ENCODE measurements around the gene ABLIM2. TPM values are rescaled to one million over a fixed set of nuclear protein-coding genes. Genes with fewer than 3 reads are reported as not detected.

The ABLIM2 gene
- total RNA-seq, 3 donors from 2014 or later (not counting 1 experiment from before 2014, with no cell fraction given): 0.71 to 2.8 (median 1.3) TPM

DNA sequence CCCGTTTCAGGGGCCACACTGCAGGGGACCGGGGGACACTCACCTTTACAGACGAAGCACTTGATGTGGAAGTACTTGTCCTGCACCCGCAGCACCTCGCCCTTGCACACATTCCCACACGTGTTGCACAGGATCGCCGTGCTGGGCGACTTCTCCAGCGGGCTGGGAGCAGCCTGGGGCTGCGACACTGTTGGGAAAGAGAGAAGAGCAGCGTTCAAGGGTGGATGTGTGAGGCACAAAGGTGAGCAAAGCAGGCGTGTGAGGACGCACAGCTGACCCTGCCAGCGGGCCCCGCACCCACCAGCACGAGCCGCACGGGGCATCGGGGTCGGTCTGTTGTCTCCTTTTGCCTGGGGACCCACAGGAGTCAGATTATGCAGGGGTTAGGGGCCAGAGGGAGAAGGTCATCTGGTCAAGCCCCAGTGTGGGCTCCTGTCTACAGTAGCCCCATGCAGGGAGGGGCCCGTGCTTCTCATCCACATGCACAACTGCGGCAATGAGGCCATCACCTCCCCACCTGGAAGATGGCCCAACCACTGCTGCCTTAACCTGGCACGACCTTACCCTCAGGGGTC lies 52.1 kb downstream of the ABLIM2 start:
- intact Hi-C loops (cut with micrococcal nuclease): no loop called here
- H3K27me3 ChIP-seq (ENCODE audit: control insufficient read depth, insufficient read depth, low read length): no peaks in the 10 kb centered on the region
- DNase-seq (no peak), ATAC-seq (no peak)
- no peaks in the 10 kb centered on the region for H3K9me3 ChIP-seq (ENCODE audit: control insufficient read depth, insufficient read depth, low read length)
- peaks cover 7 to 9% of the 10 kb centered on the region in 2 donors for H3K27me3 Mint-ChIP-seq (ENCODE audit: low read depth in 2 of 2)
- no peak overlapping the region for H3K27ac ChIP-seq (ENCODE audit: low read length)
- TF ChIP-seq, protein P1, sequence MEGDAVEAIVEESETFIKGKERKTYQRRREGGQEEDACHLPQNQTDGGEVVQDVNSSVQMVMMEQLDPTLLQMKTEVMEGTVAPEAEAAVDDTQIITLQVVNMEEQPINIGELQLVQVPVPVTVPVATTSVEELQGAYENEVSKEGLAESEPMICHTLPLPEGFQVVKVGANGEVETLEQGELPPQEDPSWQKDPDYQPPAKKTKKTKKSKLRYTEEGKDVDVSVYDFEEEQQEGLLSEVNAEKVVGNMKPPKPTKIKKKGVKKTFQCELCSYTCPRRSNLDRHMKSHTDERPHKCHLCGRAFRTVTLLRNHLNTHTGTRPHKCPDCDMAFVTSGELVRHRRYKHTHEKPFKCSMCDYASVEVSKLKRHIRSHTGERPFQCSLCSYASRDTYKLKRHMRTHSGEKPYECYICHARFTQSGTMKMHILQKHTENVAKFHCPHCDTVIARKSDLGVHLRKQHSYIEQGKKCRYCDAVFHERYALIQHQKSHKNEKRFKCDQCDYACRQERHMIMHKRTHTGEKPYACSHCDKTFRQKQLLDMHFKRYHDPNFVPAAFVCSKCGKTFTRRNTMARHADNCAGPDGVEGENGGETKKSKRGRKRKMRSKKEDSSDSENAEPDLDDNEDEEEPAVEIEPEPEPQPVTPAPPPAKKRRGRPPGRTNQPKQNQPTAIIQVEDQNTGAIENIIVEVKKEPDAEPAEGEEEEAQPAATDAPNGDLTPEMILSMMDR (IDR thresholded peaks at IDR 0.05): no peak
- no peak overlapping the region for H3K4me3 ChIP-seq (ENCODE audit: low read length)
- H3K36me3 ChIP-seq (ENCODE audit: control insufficient read depth, insufficient read depth, low read length): no peaks in the 10 kb centered on the region
- H3K27ac Mint-ChIP-seq: no peak overlapping the region
- H3K36me3 Mint-ChIP-seq: no peaks in the 10 kb centered on the region
- WGBS (ENCODE audit: insufficient coverage): 88% methylated on average over 24 of the region's 24 CpGs
- no peaks in the 10 kb centered on the region for H3K9me3 Mint-ChIP-seq
- H3K4me1 Mint-ChIP-seq: no peaks in the 10 kb centered on the region
- H3K4me1 ChIP-seq (ENCODE audit: control insufficient read depth, insufficient read depth, low read length): no peaks in the 10 kb centered on the region
- no peak overlapping the region for H3K4me3 Mint-ChIP-seq

DNA sequence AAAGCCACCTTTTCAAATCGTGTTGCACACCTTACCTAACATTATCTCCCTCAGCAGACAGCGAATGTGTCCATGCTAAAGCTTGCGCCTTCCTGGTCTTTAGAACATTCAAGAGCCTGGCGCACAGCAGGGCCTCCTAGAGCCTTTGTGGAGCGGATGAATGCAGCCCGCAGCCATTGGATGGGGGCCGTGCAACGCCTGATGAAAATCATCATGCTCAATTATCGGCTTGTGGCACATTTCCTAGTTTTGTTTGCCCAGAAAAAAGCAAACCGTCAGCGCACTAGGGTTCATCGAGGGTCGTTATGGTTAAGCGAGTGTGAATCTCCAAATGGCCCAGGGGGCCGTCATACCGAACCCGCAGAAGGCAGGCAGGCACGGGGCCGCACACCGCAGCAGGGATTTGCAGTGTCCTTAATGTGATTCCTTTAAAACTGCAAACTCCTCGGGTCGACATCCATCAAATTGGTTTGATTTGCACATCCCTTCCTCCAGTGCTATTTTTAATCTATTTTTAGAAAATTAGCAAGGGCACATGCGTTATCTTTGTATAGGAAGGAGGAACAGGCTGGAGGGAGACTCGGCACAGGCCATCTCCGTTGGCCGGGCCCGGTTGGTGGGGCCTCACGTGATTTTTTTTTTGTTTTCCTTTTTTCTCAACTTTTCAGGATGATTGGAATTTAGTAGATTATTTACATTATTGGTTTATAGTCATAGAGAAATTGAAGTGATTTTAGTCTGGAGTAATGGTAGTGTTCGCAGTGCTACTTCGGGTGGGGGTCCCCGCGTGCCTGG lies 53.1 kb downstream of the ABLIM2 start:
- DNase-seq (no peak), ATAC-seq (no peak)
- H3K27ac Mint-ChIP-seq: no peak overlapping the region
- Histone ChIP-seq H3K36me3 (ENCODE audit: control insufficient read depth, insufficient read depth, low read length) (no peaks in the 10 kb centered on the region), H3K9me3 (ENCODE audit: control insufficient read depth, insufficient read depth, low read length) (no peaks in the 10 kb centered on the region), H3K4me1 (ENCODE audit: control insufficient read depth, insufficient read depth, low read length) (no peaks in the 10 kb centered on the region), H3K4me3 (ENCODE audit: low read length) (no peak overlapping the region), H3K27me3 (ENCODE audit: control insufficient read depth, insufficient read depth, low read length) (no peaks in the 10 kb centered on the region), H3K27ac (ENCODE audit: low read length) (no peak overlapping the region)
- no peaks in the 10 kb centered on the region for H3K9me3 Mint-ChIP-seq
- H3K4me1 Mint-ChIP-seq: no peaks in the 10 kb centered on the region
- TF ChIP-seq, protein P1 (IDR thresholded peaks at IDR 0.05): no peak
- no peak overlapping the region for H3K4me3 Mint-ChIP-seq
- intact Hi-C loops (cut with micrococcal nuclease): no loop called here
- 86% methylated on average over 32 of the region's 32 CpGs for WGBS (ENCODE audit: insufficient coverage)
- H3K36me3 Mint-ChIP-seq: no peaks in the 10 kb centered on the region
- H3K27me3 Mint-ChIP-seq (ENCODE audit: low read depth in 2 of 2): peaks cover 7 to 11% of the 10 kb centered on the region in 2 donors

DNA sequence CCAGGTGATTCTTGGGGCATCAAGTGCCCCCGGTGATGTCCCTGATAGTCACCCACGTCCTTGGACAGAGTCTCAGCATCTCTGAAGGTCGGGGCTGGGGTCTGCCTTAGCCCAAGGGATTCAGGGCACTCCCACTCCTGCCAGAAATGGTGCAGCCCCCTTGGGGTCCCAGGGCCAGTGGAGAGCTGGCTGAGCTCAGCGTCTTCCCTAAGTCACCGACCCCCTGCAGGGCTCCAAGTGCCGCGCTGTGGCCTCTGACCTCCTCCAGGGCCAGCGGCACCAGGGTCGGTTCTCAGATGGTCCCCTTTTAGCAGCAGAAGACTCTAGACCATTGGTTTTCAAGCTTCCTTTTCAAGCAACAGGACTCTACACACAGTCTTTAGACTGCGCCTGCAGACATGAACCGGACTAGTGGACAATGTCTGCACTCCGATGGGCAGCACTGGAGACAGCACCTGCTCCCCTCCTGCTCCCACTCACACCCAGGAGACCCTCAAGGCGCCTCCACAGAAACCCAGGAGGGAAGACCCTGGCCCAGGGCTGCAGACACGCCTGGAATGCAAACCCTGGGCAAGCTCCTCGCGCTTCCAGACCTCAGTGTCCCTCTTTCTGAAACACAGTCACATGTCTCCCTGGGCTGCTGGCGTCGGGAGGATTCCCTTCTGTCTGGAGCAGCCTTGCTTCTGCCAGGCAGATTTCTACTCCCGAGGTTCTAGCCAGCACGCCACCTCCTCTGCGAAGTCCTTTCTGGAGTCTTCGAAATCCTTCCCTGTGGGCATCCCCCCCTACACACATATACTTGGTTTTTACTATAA lies 53.9 kb downstream of the ABLIM2 start:
- Mint-ChIP-seq H3K4me3 (no peak overlapping the region), H3K27ac (no peak overlapping the region), H3K36me3 (no peaks in the 10 kb centered on the region), H3K27me3 (ENCODE audit: low read depth in 2 of 2) (peaks cover 7 to 11% of the 10 kb centered on the region in 2 donors), H3K4me1 (no peaks in the 10 kb centered on the region), H3K9me3 (no peaks in the 10 kb centered on the region)
- Histone ChIP-seq H3K9me3 (ENCODE audit: control insufficient read depth, insufficient read depth, low read length) (no peaks in the 10 kb centered on the region), H3K27me3 (ENCODE audit: control insufficient read depth, insufficient read depth, low read length) (no peaks in the 10 kb centered on the region), H3K36me3 (ENCODE audit: control insufficient read depth, insufficient read depth, low read length) (no peaks in the 10 kb centered on the region), H3K27ac (ENCODE audit: low read length) (no peak overlapping the region), H3K4me1 (ENCODE audit: control insufficient read depth, insufficient read depth, low read length) (no peaks in the 10 kb centered on the region), H3K4me3 (ENCODE audit: low read length) (no peak overlapping the region)
- WGBS (ENCODE audit: insufficient coverage): 71% methylated on average over 22 of the region's 22 CpGs
- DNase-seq (no peak), ATAC-seq (no peak)
- intact Hi-C loops (cut with micrococcal nuclease): no loop called here
- TF ChIP-seq, protein P1 (IDR thresholded peaks at IDR 0.05): no peak
